DMS 273 (cell line): ENCODE data around the gene ZNF311.
"Not testable (repeated sequence)": the region's sequence is repeated elsewhere in the genome, so short reads cannot be mapped to it uniquely, and the experiment has no call there.

Experiments
- DNase-seq: peaks from one replicate; lab custom pipeline; 2025; ENCODE audit not compliant: unreplicated experiment; lab: John Stamatoyannopoulos, UW

ZNF311 gene

DNA sequence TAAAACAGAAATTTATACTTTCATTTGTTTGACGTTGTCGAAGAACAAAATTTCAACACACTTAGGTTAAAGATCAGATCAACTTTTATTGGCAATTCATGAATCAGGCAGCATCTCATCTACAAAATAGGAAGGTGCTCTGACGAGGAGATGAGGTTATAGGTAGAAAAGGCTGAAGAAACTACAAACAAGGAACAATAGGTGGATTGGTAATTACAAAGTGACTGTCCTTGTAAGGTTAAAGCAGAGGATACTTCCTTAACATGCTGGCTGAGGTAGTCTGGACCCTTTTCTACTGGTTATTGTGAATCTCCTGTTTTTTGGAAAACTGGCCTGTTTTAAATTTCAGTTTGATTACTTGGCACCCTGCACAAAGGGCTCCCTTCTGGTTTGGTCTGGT lies 48.8 kb downstream of the ZNF311 start:
- DNase-seq = no peak

DNA sequence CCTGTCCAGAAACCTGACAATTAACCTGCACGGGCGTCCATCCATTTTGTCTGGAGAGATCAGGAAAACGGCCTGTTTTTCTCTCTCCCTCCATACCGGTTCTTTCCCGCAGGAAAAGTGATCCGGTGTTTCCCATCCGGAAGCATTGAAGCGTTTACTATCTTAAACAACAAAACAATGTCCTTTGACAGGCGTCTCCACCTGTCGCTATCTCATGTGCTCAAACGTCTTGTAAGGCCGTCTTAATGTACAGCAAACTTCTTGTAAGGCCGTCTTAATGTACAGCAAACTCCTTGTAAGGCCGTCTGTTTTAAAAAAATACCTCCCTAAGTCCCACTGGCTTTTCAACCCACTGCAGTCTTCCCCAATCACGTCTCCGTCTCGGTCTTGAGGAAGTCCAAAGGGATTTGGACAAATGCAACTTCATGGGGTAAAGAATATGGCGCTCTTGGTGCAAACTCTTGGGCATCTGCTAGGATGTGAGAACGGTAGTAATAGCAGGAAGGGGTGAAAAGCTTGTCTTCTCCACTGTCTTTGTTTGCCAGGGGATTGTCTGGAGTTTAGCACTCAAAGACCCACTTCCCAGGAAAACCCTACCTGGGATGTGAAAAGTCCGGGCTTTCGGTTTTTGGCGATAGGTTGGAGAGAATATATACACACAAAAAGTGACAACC lies 51.4 kb downstream of the ZNF311 start:
- peak; percentile 73 for DNase-seq

DNA sequence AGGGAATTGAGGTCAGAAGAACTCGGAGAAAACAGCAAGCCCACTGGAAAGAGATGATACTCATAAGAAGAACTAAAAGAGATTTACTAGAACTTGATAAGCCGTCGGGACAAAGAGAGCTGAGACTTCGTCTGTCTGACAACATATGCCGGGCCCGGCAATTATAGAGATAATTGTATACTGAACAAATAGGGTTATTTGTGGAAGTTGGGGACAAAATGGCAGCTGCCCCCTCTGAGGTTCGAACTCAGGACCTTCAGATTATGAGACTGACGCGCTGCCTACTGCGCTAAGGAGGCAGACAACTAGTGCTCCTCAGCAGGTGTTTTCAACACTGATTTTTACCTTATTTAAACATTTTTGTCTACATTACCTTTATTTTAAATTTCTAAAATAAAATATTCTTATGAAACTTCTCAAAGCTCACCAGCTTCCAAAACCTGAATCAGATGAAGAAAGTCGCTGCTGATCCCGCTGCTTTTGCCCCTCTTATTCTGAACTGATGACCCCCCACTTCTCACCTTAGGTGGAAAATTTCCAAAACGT lies 52.0 kb downstream of the ZNF311 start:
- DNase-seq = peak; percentile 91

DNA sequence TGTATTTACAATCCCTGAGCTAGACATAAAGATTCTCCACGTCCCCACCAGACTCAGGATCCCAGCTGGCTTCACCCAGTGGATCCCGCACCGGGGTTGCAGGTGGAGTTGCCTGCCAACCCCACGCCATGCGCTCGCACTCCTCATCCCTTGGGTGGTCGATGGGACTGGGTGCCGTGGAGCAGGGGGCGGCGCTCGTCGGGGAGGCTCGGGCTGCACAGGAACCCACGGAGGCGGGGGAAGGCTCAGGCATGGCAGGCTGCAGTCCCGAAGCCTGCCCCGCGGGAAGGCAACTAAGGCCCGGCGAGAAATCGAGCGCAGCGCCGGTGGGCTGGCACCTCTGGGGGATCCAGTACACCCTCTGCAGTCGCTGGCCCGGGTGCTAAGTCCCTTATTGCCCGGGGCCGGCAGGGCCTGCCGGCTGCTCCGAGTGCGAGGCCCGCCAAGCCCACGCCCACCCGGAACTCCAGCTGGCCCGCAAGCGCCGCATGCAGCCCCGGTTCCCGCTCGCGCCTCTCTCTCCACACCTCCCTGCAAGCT lies 55.4 kb downstream of the ZNF311 start:
- DNase-seq = not testable (repeated sequence)

DNA sequence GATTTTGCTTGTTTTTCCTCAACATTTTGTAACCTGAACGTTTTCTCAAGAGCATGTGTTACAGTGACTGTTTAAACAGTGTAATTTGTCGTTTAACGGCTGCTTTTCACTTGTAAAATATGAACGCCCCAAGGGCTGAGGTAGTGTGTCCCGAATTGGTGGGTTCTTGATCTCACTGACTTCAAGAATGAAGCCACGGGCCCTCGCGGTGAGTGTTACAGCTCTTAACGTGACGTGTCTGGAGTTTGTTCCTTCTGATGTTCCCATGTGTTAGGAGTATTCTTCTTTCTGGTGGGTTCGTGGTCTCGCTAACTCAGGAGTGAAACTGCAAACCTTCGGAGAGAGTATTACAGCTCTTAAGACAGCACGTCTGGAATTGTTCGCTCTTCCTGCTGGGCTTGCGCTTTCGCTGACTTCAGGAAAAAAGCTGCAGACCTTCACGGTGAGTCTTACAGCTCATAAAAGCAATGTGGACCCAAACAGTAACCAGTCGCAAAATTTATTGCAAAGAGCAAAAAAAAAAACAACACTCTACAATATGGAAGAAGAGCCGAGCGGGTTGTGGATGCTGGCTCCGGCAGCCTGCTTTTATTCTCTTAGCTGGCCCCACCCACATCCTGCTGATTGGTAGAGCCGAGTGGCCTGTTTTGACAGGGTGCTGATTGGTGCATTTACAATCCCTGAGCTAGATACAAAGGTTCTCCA lies 56.2 kb downstream of the ZNF311 start:
- no peak for DNase-seq

DNA sequence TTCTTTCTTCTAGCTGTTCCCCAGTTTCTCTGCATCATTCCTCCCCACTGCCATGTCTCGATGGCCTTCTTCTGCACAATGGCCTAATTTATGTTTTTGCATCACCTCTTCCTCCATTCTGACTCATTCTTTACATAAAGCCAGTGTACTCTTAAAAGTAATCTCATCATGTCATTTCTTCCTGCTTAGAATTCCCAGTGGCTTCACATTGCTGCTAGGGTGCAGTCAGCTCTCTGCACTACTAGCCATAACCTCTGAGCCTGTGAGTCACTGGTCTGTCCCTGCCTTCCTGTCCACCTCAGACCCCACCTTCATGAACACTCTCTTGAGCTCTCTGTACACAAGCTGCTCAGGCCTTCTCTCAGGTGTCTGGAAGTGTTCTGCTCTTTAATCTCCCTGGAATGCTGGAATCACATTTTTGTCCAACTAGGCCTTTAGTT lies 57.3 kb downstream of the ZNF311 start:
- no peak for DNase-seq

DNA sequence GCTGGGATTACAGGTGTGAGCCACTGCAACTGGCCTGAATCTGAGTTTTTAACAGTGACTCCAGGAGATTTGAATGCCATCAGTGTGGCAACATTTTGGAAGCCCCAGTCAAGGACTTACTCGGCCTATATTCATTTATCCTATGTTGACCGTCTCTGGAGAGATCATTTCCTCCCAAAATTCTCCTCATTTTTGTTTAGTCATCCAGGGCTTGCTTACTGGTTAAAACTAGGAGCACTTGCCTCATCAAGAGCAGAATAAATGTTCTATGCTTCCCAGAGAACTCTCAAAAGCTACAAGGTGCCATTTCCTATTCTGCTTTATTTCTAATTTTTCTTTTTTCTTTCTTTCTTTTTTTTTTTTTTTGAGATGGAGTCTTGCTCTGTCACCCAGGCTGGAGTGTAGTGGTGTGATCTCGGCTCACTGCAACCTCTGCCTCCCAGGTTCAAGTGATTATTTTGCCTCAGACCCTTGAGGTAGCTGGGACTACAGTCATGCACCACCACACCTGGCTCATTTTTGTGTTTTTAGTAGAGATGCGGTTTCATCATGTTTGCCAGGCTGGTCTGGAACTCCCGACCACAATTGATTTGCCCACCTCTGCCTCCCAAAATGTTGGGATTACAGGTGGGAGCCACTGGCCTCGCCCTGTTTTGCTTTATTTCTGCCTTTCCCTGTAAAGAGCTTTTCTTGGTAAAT lies 57.9 kb downstream of the ZNF311 start:
- DNase-seq = no peak

DNA sequence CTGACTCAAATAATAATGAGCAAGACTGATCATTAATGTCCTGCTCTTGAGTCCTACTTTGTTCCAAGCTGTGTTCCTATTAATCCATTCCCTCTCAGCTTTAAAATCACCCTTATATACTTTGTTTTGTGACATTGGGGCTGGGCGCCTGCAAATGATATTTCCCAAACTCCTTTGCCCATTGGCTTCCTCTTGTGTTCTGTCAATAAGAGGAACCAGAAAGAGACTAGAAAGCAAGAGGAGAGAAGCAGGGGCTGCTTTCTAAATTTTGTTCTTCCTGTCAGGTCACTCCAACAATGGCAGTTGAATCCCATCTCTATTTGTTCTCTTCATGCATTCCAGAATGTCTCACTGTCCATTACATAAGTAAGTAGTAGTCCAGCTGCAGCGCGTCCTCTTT lies 59.8 kb downstream of the ZNF311 start:
- DNase-seq = no peak
